ENCODE measurements around the gene NXN.

GRCh38 chr17:814371-814770 lies 165.2 kb downstream of the NXN start:
- TF ChIP-seq, protein P1, sequence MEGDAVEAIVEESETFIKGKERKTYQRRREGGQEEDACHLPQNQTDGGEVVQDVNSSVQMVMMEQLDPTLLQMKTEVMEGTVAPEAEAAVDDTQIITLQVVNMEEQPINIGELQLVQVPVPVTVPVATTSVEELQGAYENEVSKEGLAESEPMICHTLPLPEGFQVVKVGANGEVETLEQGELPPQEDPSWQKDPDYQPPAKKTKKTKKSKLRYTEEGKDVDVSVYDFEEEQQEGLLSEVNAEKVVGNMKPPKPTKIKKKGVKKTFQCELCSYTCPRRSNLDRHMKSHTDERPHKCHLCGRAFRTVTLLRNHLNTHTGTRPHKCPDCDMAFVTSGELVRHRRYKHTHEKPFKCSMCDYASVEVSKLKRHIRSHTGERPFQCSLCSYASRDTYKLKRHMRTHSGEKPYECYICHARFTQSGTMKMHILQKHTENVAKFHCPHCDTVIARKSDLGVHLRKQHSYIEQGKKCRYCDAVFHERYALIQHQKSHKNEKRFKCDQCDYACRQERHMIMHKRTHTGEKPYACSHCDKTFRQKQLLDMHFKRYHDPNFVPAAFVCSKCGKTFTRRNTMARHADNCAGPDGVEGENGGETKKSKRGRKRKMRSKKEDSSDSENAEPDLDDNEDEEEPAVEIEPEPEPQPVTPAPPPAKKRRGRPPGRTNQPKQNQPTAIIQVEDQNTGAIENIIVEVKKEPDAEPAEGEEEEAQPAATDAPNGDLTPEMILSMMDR (IDR thresholded peaks at IDR 0.05): no peak
- TF ChIP-seq POLR2AphosphoS5 (IDR thresholded peaks at IDR 0.05): no peak
